ENCODE data around the gene HTT. TPM values are rescaled to one million over a fixed set of nuclear protein-coding genes. Genes with fewer than 3 reads are reported as not detected.

Gene HTT
- total and polyA plus RNA-seq, 2 of the 13 experiments (the other 11 are each of a cell fraction or from before 2014, with no cell fraction given): 17.5 to 19.5 TPM

DNA sequence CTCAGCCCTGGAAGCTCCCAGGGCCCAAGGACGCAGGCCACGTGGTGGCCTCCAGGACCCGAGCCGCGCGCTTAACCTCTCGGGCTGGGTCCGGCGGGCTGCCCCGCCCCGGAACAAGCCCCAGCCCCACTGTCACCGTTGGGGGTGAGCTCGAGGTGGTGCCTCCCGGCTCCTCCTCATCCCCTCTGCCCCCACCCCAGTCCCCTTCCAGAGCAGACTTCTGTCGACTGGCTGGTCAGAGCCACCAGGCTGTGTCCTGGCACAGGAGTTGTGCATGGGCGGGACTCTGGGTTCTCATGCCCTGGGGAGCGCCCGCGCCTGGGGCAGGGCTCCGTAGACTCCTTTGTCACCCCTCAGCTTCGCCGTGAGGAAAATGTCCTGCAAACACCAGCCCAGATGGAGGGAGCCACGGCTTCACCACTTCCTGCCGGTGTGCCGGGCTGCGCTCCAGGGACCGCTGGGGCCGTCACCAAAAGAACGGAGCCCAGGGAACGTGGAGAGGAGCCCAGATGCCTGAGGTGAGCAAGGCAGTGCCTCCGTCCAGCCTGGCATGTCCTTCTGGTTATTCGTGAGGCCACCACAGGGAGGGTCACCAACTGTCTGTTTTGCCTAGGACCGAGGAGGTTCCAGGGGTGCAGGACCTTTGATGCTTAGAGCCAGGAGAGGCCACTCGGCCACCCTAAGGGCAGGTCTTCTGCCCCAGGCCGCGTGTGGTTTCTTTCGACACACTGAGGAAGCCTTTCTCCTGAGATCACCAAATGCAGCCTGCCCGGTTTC is 211.3 kb downstream of the HTT start (continued):
- TF ChIP-seq NCOA2 (CRISPR knock-in tag; IDR thresholded peaks at IDR 0.05) (0 out of 2 replicates have a peak, but pooled peaks have one; percentile 32), ZFAT (CRISPR knock-in tag; conservative IDR thresholded peaks at IDR 0.05) (no peak), POLR2A (IDR thresholded peaks at IDR 0.05; ENCODE audit: insufficient read depth in 1 of 2, low read depth in 2 of 2, low read length in 2 of 2) (peak in 1 of 2 experiments; percentile 47; a peak in 2 of 4 replicates), ZNF589 (CRISPR knock-in tag; conservative IDR thresholded peaks at IDR 0.05) (no peak; the same call in 1 of the 2 replicates), NRL (CRISPR knock-in tag; IDR thresholded peaks at IDR 0.05; ENCODE audit: borderline replicate concordance) (peak; percentile 30), ARNT (IDR thresholded peaks at IDR 0.05) (no peak), ZNF337 (CRISPR knock-in tag; IDR thresholded peaks at IDR 0.05; ENCODE audit: borderline replicate concordance, low read depth) (peak; percentile 28; the same call in 1 of the 2 replicates), ZNF530 (CRISPR knock-in tag; IDR thresholded peaks at IDR 0.05; ENCODE audit: low read depth) (no peak), MIER3 (CRISPR knock-in tag; IDR thresholded peaks at IDR 0.05; ENCODE audit: borderline replicate concordance) (no peak), IKZF4 (CRISPR knock-in tag; IDR thresholded peaks at IDR 0.05; ENCODE audit: borderline replicate concordance, low read depth, not compliant biosample characterization) (no peak), ZNF780A (CRISPR knock-in tag; IDR thresholded peaks at IDR 0.05) (no peak), ZNF124 (CRISPR knock-in tag; IDR thresholded peaks at IDR 0.05) (no peak)
- TF ChIP-seq, protein P1, sequence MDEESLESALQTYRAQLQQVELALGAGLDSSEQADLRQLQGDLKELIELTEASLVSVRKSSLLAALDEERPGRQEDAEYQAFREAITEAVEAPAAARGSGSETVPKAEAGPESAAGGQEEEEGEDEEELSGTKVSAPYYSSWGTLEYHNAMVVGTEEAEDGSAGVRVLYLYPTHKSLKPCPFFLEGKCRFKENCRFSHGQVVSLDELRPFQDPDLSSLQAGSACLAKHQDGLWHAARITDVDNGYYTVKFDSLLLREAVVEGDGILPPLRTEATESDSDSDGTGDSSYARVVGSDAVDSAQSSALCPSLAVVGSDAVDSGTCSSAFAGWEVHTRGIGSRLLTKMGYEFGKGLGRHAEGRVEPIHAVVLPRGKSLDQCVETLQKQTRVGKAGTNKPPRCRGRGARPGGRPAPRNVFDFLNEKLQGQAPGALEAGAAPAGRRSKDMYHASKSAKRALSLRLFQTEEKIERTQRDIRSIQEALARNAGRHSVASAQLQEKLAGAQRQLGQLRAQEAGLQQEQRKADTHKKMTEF (CRISPR knock-in tag; IDR thresholded peaks at IDR 0.05): peak; percentile 65; the same call in 1 of the 2 replicates
- TF ChIP-seq, protein P2, sequence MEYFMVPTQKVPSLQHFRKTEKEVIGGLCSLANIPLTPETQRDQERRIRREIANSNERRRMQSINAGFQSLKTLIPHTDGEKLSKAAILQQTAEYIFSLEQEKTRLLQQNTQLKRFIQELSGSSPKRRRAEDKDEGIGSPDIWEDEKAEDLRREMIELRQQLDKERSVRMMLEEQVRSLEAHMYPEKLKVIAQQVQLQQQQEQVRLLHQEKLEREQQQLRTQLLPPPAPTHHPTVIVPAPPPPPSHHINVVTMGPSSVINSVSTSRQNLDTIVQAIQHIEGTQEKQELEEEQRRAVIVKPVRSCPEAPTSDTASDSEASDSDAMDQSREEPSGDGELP (IDR thresholded peaks at IDR 0.05; ENCODE audit: borderline replicate concordance, low read depth): peak; percentile 13; the same call in 1 of the 2 replicates
- TF ChIP-seq, protein P3, sequence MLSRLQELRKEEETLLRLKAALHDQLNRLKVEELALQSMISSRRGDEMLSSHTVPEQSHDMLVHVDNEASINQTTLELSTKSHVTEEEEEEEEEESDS (CRISPR knock-in tag; IDR thresholded peaks at IDR 0.05; ENCODE audit: borderline replicate concordance): no peak
- TF ChIP-seq, protein P4, sequence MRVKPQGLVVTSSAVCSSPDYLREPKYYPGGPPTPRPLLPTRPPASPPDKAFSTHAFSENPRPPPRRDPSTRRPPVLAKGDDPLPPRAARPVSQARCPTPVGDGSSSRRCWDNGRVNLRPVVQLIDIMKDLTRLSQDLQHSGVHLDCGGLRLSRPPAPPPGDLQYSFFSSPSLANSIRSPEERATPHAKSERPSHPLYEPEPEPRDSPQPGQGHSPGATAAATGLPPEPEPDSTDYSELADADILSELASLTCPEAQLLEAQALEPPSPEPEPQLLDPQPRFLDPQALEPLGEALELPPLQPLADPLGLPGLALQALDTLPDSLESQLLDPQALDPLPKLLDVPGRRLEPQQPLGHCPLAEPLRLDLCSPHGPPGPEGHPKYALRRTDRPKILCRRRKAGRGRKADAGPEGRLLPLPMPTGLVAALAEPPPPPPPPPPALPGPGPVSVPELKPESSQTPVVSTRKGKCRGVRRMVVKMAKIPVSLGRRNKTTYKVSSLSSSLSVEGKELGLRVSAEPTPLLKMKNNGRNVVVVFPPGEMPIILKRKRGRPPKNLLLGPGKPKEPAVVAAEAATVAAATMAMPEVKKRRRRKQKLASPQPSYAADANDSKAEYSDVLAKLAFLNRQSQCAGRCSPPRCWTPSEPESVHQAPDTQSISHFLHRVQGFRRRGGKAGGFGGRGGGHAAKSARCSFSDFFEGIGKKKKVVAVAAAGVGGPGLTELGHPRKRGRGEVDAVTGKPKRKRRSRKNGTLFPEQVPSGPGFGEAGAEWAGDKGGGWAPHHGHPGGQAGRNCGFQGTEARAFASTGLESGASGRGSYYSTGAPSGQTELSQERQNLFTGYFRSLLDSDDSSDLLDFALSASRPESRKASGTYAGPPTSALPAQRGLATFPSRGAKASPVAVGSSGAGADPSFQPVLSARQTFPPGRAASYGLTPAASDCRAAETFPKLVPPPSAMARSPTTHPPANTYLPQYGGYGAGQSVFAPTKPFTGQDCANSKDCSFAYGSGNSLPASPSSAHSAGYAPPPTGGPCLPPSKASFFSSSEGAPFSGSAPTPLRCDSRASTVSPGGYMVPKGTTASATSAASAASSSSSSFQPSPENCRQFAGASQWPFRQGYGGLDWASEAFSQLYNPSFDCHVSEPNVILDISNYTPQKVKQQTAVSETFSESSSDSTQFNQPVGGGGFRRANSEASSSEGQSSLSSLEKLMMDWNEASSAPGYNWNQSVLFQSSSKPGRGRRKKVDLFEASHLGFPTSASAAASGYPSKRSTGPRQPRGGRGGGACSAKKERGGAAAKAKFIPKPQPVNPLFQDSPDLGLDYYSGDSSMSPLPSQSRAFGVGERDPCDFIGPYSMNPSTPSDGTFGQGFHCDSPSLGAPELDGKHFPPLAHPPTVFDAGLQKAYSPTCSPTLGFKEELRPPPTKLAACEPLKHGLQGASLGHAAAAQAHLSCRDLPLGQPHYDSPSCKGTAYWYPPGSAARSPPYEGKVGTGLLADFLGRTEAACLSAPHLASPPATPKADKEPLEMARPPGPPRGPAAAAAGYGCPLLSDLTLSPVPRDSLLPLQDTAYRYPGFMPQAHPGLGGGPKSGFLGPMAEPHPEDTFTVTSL (CRISPR knock-in tag; IDR thresholded peaks at IDR 0.05; ENCODE audit: borderline replicate concordance): peak; percentile 37; the same call in 1 of the 2 replicates

Measured in HepG2 (cell line).